Heart left ventricle (tissue), 16 donors: Measurements from ENCODE around the gene MICAL2. TPM values are rescaled to one million over a fixed set of nuclear protein-coding genes. Genes with fewer than 3 reads are reported as not detected.

Experiments
- ATAC-seq, 4 donors: fragments of 200-7000 bp; cut with Tn5 transposase; one replicate each; pipeline ENCODE4 v1.9.1; 2020 to 2022; ENCODE audit warnings: moderate library complexity in 4 of 4, mild to moderate bottlenecking in 3 of 4, moderate number of reproducible peaks in 1 of 4
- DNase-seq, 5 donors: peaks; one replicate each; pipeline ENCODE4 v3.0.0-alpha.2; 2020
- H3K27ac ChIP-seq, 12 donors: fragments of 200-600 bp; sonication (generic) in 4 of 12; one replicate each; pipeline versions ENCODE4 v1.5.0 to v1.8.0; 2016 to 2022; ENCODE audit warnings: mild to moderate bottlenecking in 2 of 12
- H3K27me3 ChIP-seq, 9 donors: fragments of 200-600 bp; sonication (generic) in 2 of 9; one replicate each; pipeline versions ENCODE4 v1.5.1 to v1.8.0; 2016 to 2022; ENCODE audit warnings: mild to moderate bottlenecking in 3 of 9
- H3K36me3 ChIP-seq, 9 donors: fragments of 200-600 bp; sonication (generic) in 2 of 9; one replicate each; pipeline versions ENCODE4 v1.5.0 to v1.8.0; 2018 to 2022; ENCODE audit warnings: mild to moderate bottlenecking in 2 of 9
- H3K4me1 ChIP-seq, 12 donors: fragments of 200-600 bp; sonication (generic) in 4 of 12; one replicate each; pipeline versions ENCODE4 v1.5.0 to v1.8.0; 2016 to 2022; ENCODE audit warnings: mild to moderate bottlenecking in 3 of 12
- H3K4me3 ChIP-seq, 12 donors: fragments of 200-600 bp; sonication (generic) in 4 of 12; one replicate each; pipeline versions ENCODE4 v1.5.0 to v1.8.0; 2017 to 2022; ENCODE audit warnings: mild to moderate bottlenecking in 9 of 12, moderate library complexity in 4 of 12
- H3K9me3 ChIP-seq, 12 donors: fragments of 200-600 bp; sonication (generic) in 4 of 12; one replicate each; pipeline versions ENCODE4 v1.5.0 to v1.8.0; 2016 to 2022; ENCODE audit warnings: mild to moderate bottlenecking in 1 of 12
- CTCF ChIP-seq, 12 donors: fragments of 200-600 bp; sonication (generic) in 4 of 12; IDR thresholded peaks; one replicate each; pipeline versions ENCODE4 v1.5.0 to v1.8.0; 2018 to 2022; ENCODE audit warnings: antibody characterized with exemption in 12 of 12, mild to moderate bottlenecking in 5 of 12
- POLR2A ChIP-seq, 2 donors: fragments of 450-650 bp; IDR thresholded peaks; one replicate each; pipeline ENCODE4 v1.6.1; 2017; ENCODE audit warnings: antibody characterized with exemption in 2 of 2, mild to moderate bottlenecking in 2 of 2, moderate library complexity in 2 of 2
- WGBS, 4 donors: extraction: QIAGEN DNeasy Blood & Tissue Kit in 2 of 4; methylation state at CpG; one replicate each; pipeline versions ENCODE4 v1.1.5 to v1.1.7; 2013 to 2018; 5-methylcytosine and 5-hydroxymethylcytosine counted together
- intact Hi-C, 10 donors: fragments of 100-400 bp; cut with DNase I; formaldehyde crosslinking; loops; one replicate each; pipeline versions ENCODE4 v1.11.1 to v1.14.2; 2022
- polyA plus RNA-seq, 2 donors: library from polyadenylated mRNA; stranded (reverse); fragments of 200-250 nt; gene quantifications; one replicate each; pipeline ENCODE4 v1.2.3, GENCODE V29; 2013
- total RNA-seq, 9 donors: library from RNA; depleted of rRNA in 2 of 9; stranded (reverse); fragments of >200 nt in 2 of 9; fragmentation: NEBNext Ultra II Directional in 3 of 9; extraction: Animal tissue kit (Norgen Biotek cat#: 25700) in 3 of 9; gene quantifications; one replicate each; pipeline versions ENCODE4 v1.1.0 to v1.2.4, GENCODE V29; 2016 to 2023
- donor health status: ischemic (EF 13 %, LVEDD 7.1; RV severe dilation, severe dysfunction).
- donor health status: healthy with polysubstance abuse.
- donor health status: DM: no; HTN: yes; CAD: no.
- donor health status: DM: no; HTN: no; CAD: no.
- donor health status: ischemic (EF 25% LVEDD 6.9; RV normal size, moderate dysfunction).
- donor health status: ischemic (EF 25% LVEDD 5.7; RV mildly dilated, moderate dysfunction).
- donor health status: healthy.
- donor health status: DM: yes; HTN: yes; CAD: no.
- donor health status: ischemic (EF 35%, LVEDD 5.7; RV mildly dilated, moderate dysfunction).
- donor health status: nonischemic (EF 11% LVEDD 7.7; RV severe dilation, severe dysfunction).
- donor health status: DM: yes; HTN: yes; CAD: no.
- donor health status: PGD.
- donor health status: ischemic (EF 29% LVEDD 5.4; RV normal size, mild dysfunction).
- donor health status: nonischemic (EF 23%, LVEDD 6.1; RV moderate dilation, normal function).

Gene MICAL2
- total and polyA plus RNA-seq, 11 donors = 37.6 to 110 (median 86.4) TPM

- ATAC-seq = peak; percentile 8 to 19 (median 12)
- Histone ChIP-seq H3K4me3 (no peak overlapping the region), H3K36me3 (peaks cover 0 to 72% (median 51%) of the 10 kb centered on the region in 9 donors), H3K27ac (peak overlapping the region; percentile 40 to 90 (median 77)), H3K27me3 (no peaks in the 10 kb centered on the region), H3K4me1 (peaks cover 7 to 80% (median 55%) of the 10 kb centered on the region in 12 donors), H3K9me3 (no peaks in the 10 kb centered on the region)
- WGBS, 4 donors = 33 to 48% (median 38%) methylated on average over 6 of the region's 6 CpGs
- DNase-seq = no peak
- intact Hi-C loops = loop anchor here in 6 of 10 donors (5.0 to 10.0 kb wide), 4 partner anchors 37 to 107 kb away; partner anchors contain the start of gene MICAL2 (in 1 of the 6)
- TF ChIP-seq POLR2A (IDR thresholded peaks at IDR 0.05) = no peak
- no peak for TF ChIP-seq CTCF (IDR thresholded peaks at IDR 0.05)
These were observed 109.4 kb downstream of the MICAL2 start for GRCh38 chr11:12219757-12220156.

DNA sequence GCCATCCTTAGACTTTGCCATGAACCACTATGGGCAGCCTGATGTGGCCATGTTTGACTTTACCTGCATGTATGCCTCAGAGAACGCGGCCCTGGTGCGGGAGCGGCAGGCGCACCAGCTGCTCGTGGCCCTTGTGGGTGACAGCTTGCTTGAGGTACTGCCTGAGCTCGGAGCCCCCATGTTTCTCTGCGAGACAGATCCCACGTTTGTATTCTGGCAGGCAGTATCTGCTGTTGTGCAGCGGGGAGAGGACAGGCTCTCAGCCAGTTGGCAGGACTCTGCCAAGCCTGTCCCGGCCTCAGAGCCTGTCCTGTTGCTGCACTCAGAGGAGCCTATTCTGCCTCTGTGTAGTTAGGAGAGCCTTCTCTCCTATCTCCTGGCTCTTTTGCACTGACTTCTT, 109.9 kb downstream of the MICAL2 start:
- 21 to 60% (median 41%) methylated on average over 11 of the region's 11 CpGs for WGBS, 4 donors
- no peaks in the 10 kb centered on the region for H3K9me3 ChIP-seq
- H3K27me3 ChIP-seq = no peaks in the 10 kb centered on the region
- no peak for TF ChIP-seq CTCF (IDR thresholded peaks at IDR 0.05)
- TF ChIP-seq POLR2A (IDR thresholded peaks at IDR 0.05) = no peak
- no peak overlapping the region for H3K4me3 ChIP-seq
- intact Hi-C loops = loop anchor here in 5 of 10 donors (5.0 to 10.0 kb wide), 4 partner anchors 38 to 108 kb away; partner anchors contain the start of gene MICAL2 (in 1 of the 5)
- H3K36me3 ChIP-seq = peaks cover 0 to 66% (median 51%) of the 10 kb centered on the region in 9 donors
- H3K4me1 ChIP-seq = peaks cover 7 to 79% (median 56%) of the 10 kb centered on the region in 12 donors
- H3K27ac ChIP-seq = peak overlapping the region; percentile 40 to 90 (median 77)
- ATAC-seq (peak; percentile 85 to 88 (median 87)), DNase-seq (peak in 4 of 5 donors; percentile 75 to 89 (median 82))

- DNase-seq (no peak), ATAC-seq (no peak)
- 85 to 91% (median 88%) methylated on average over 6 of the region's 6 CpGs for WGBS, 4 donors
- intact Hi-C loops = loop anchor here in 5 of 10 donors (5.0 to 10.0 kb wide), 4 partner anchors 39 to 109 kb away; partner anchors contain the start of gene MICAL2 (in 1 of the 5)
- Histone ChIP-seq H3K9me3 (no peaks in the 10 kb centered on the region), H3K4me3 (no peak overlapping the region), H3K36me3 (peaks cover 0 to 64% (median 51%) of the 10 kb centered on the region in 9 donors), H3K27ac (peak overlapping the region; percentile 40 to 90 (median 77)), H3K4me1 (peaks cover 7 to 79% (median 56%) of the 10 kb centered on the region in 12 donors), H3K27me3 (no peaks in the 10 kb centered on the region)
- TF ChIP-seq CTCF (IDR thresholded peaks at IDR 0.05) (no peak), POLR2A (IDR thresholded peaks at IDR 0.05) (no peak)
These were observed 110.7 kb downstream of the MICAL2 start for GRCh38 chr11:12221051-12221535.

DNA sequence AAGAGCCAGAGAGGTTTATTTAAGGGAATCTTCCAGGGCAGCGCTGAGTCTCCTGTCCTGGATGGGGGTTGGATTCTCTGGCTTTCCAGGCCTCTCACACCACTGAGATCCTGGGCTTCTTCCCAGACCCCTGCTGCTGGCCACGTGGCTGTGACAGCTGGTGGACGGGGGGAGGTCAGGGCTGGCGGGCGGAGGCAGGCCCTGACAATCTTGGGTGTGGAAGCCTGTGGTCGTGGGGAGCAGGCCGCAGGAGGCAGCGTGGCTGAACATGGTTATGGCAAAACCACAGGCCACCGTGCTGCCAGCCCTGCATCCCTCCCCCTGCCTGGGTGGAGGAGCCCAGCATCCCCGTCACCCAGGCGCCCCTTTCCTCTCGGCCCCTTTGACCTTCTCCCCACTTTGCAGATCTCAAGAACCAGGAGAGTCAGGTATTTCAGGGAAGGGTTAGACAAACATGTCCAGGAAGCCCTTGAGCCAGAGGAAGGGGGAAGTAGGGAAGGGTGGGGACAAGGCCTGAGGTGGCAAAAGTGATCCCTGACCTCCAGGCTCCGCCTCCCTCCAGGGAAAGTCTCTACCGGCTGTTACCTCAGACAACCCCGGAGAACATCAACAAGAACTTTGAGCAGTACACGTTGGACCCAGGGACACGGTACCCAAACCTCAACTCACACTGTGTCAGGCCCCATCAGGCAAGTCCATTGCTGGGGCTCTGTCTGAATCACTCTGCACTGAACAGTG, 111.8 kb downstream of the MICAL2 start:
- Histone ChIP-seq H3K27me3 (no peaks in the 10 kb centered on the region), H3K36me3 (peaks cover 0 to 64% (median 51%) of the 10 kb centered on the region in 9 donors), H3K27ac (peak overlapping the region in 9 of 12 donors; percentile 2 to 90 (median 78)), H3K9me3 (no peaks in the 10 kb centered on the region), H3K4me3 (no peak overlapping the region), H3K4me1 (peaks cover 7 to 68% (median 51%) of the 10 kb centered on the region in 12 donors)
- 41 to 52% (median 49%) methylated on average over 10 to 17 of the region's 17 CpGs for WGBS, 4 donors
- DNase-seq = peak; percentile 56 to 78 (median 75)
- peak; percentile 39 to 64 (median 44) for ATAC-seq
- intact Hi-C loops = loop anchor here in 5 of 10 donors (5.0 to 10.0 kb wide), 4 partner anchors 40 to 110 kb away; partner anchors contain the start of gene MICAL2 (in 1 of the 5)
- TF ChIP-seq POLR2A (IDR thresholded peaks at IDR 0.05) (no peak), CTCF (IDR thresholded peaks at IDR 0.05) (no peak)
